H1 (cell line): Measurements from ENCODE around the gene SPACA4. TPM values are rescaled to one million over a fixed set of nuclear protein-coding genes. Genes with fewer than 3 reads are reported as not detected.

Experiments
- CTCF ChIA-PET: fragments of 300-600 bp; sonication (Branson Sonifier 250); formaldehyde crosslinking; loops from one replicate; lab custom pipeline; 2021; ENCODE audit not compliant: partially characterized antibody; lab: Charles Lee
- POLR2A ChIA-PET: fragments of 300-600 bp; sonication (Branson Sonifier 250); formaldehyde crosslinking; loops from one replicate; lab custom pipeline; 2021; ENCODE audit warnings: inconsistent platforms; ENCODE audit not compliant: partially characterized antibody; lab: Charles Lee
- DNase-seq, 2 experiments: peaks; one replicate each; pipeline versions ENCODE4 v3.0.0 to v3.0.0-alpha.2; 2010 to 2022; ENCODE audit warnings: low spot score in 2 of 2, low read depth in 1 of 2, mixed read lengths in 1 of 2
- FAIRE-seq: peaks from 2 replicates; lab custom pipeline; 2011; peaks lifted over from hg19 to GRCh38; lab: Jason Lieb, UNC
- H2AFZ ChIP-seq: 2 replicates; pipeline ENCODE4 v1.8.1; 2012; ENCODE audit warnings: low read length, inconsistent platforms
- H2AK5ac ChIP-seq: 2 replicates; pipeline ENCODE4 v1.6.1; 2013; ENCODE audit warnings: low read depth, low read length
- H2BK120ac ChIP-seq: replicated peaks from 2 replicates; pipeline ENCODE3; 2013; ENCODE audit warnings: low read depth, low read length, inconsistent platforms
- H2BK12ac ChIP-seq: 2 replicates; pipeline ENCODE4 v1.6.1; 2013; ENCODE audit warnings: low read depth, low read length
- H2BK15ac ChIP-seq: 2 replicates; pipeline ENCODE4 v1.6.1; 2013; ENCODE audit warnings: low read length
- H2BK20ac ChIP-seq: 2 replicates; pipeline ENCODE4 v1.6.1; 2013; ENCODE audit warnings: low read length
- H2BK5ac ChIP-seq: 2 replicates; pipeline ENCODE4 v1.6.1; 2013; ENCODE audit warnings: low read depth, low read length
- H3K14ac ChIP-seq: 2 replicates; pipeline ENCODE4 v1.6.1; 2013; ENCODE audit warnings: inconsistent platforms; ENCODE audit not compliant: insufficient read length
- H3K18ac ChIP-seq: 2 replicates; pipeline ENCODE4 v1.6.1; 2013; ENCODE audit warnings: low read length; ENCODE audit errors: extremely low read depth
- H3K23ac ChIP-seq: 2 replicates; pipeline ENCODE4 v1.6.1; 2013; ENCODE audit warnings: inconsistent platforms; ENCODE audit not compliant: insufficient read length
- H3K23me2 ChIP-seq: 2 replicates; pipeline ENCODE4 v1.6.1; 2013; ENCODE audit warnings: low read depth, low read length
- H3K27ac ChIP-seq: 2 replicates; pipeline ENCODE4 v1.6.1; 2011; ENCODE audit warnings: low read depth, low read length, inconsistent platforms
- H3K27me3 ChIP-seq, 4 experiments: replicated peaks in 1 of 4; 1 replicate in 1 of 4; 2 replicates in 3 of 4; pipeline versions ENCODE4 v1.6.1 to v1.8.1; 2011 to 2013; ENCODE audit warnings: low read length in 3 of 4, mild to moderate bottlenecking in 3 of 4, inconsistent platforms in 2 of 4, mixed read lengths in 2 of 4, moderate library complexity in 1 of 4; ENCODE audit not compliant: control insufficient read depth in 3 of 4, insufficient read depth in 3 of 4; ENCODE audit errors: extremely low read depth in 1 of 4
- H3K36me3 ChIP-seq, 4 experiments: 2 replicates each; pipeline versions ENCODE4 v1.6.1 to v1.8.1; 2011 to 2013; ENCODE audit warnings: mild to moderate bottlenecking in 4 of 4, low read length in 3 of 4, moderate library complexity in 2 of 4, control low read depth in 1 of 4, inconsistent platforms in 1 of 4; ENCODE audit not compliant: insufficient read depth in 4 of 4, control insufficient read depth in 2 of 4
- H3K4ac ChIP-seq: replicated peaks from 2 replicates; pipeline ENCODE3; 2013; ENCODE audit warnings: low read length, low read depth, mixed read lengths, inconsistent platforms; ENCODE audit not compliant: insufficient read length
- H3K4me1 ChIP-seq, 4 experiments: replicated peaks in 1 of 4; 1 replicate in 1 of 4; 2 replicates in 3 of 4; pipeline versions ENCODE4 v1.6.1 to v1.8.1; 2011 to 2013; ENCODE audit warnings: low read length in 3 of 4, inconsistent platforms in 2 of 4, mixed read lengths in 1 of 4; ENCODE audit not compliant: insufficient read depth in 4 of 4, control insufficient read depth in 3 of 4
- H3K4me2 ChIP-seq, 2 experiments: 2 replicates each; pipeline versions ENCODE4 v1.6.1 to v1.8.1; 2011 to 2013; ENCODE audit warnings: low read depth in 2 of 2, low read length in 2 of 2, control low read depth in 1 of 2, inconsistent platforms in 1 of 2, mild to moderate bottlenecking in 1 of 2; ENCODE audit not compliant: insufficient read depth in 1 of 2
- H3K4me3 ChIP-seq, 4 experiments: fragments of 200-600, 300-600 bp in 1 of 4; sonication (generic), shearing (Covaris generic), sonication (Bioruptor Twin) in 1 of 4; 2 replicates each; pipeline versions ENCODE4 v1.5.1 to v1.8.1; 2011 to 2016; ENCODE audit warnings: low read length in 4 of 4, low read depth in 3 of 4, control low read depth in 2 of 4, inconsistent platforms in 2 of 4, mild to moderate bottlenecking in 2 of 4, mixed read lengths in 1 of 4, moderate library complexity in 1 of 4; ENCODE audit not compliant: insufficient read depth in 2 of 4; ENCODE audit errors: extremely low read depth in 1 of 4
- H3K56ac ChIP-seq: replicated peaks from 2 replicates; pipeline ENCODE3; 2013; ENCODE audit warnings: low read depth, mild to moderate bottlenecking, mixed read lengths, low read length, inconsistent platforms; ENCODE audit not compliant: insufficient read length
- H3K79me1 ChIP-seq: 2 replicates; pipeline ENCODE4 v1.6.1; 2013; ENCODE audit warnings: low read depth, low read length, control low read depth
- H3K79me2 ChIP-seq, 2 experiments: 2 replicates each; pipeline versions ENCODE4 v1.6.1 to v1.8.1; 2012 to 2013; ENCODE audit warnings: low read length in 2 of 2, mild to moderate bottlenecking in 2 of 2, inconsistent platforms in 1 of 2; ENCODE audit not compliant: insufficient read depth in 2 of 2, control insufficient read depth in 1 of 2
- H3K9ac ChIP-seq, 4 experiments: replicated peaks in 1 of 4; 1 replicate in 1 of 4; 2 replicates in 3 of 4; pipeline versions ENCODE4 v1.6.1 to v1.8.1; 2011 to 2013; ENCODE audit warnings: low read depth in 3 of 4, low read length in 3 of 4, control low read depth in 2 of 4, mild to moderate bottlenecking in 2 of 4, moderate library complexity in 2 of 4, inconsistent platforms in 1 of 4; ENCODE audit errors: extremely low read depth in 1 of 4
- H3K9me3 ChIP-seq, 2 experiments: 2 replicates each; pipeline versions ENCODE4 v1.6.1 to v1.8.1; 2012 to 2013; ENCODE audit warnings: mild to moderate bottlenecking in 2 of 2, moderate library complexity in 2 of 2, control low read depth in 1 of 2, inconsistent platforms in 1 of 2, low read depth in 1 of 2, low read length in 1 of 2, mixed read lengths in 1 of 2; ENCODE audit not compliant: insufficient read depth in 2 of 2
- H4K20me1 ChIP-seq, 2 experiments: replicated peaks in 1 of 2; 2 replicates each; pipeline versions ENCODE3 to v1.8.1; 2011 to 2013; ENCODE audit warnings: inconsistent platforms in 2 of 2, low read length in 2 of 2, mild to moderate bottlenecking in 1 of 2; ENCODE audit not compliant: insufficient read depth in 2 of 2, control insufficient read depth in 1 of 2
- H4K5ac ChIP-seq: 2 replicates; pipeline ENCODE4 v1.6.1; 2013; ENCODE audit warnings: low read length, low read depth, mixed read lengths, inconsistent platforms; ENCODE audit not compliant: insufficient read length
- H4K8ac ChIP-seq: 2 replicates; pipeline ENCODE4 v1.8.0; 2013; ENCODE audit warnings: mild to moderate bottlenecking, moderate library complexity, low read length, inconsistent platforms; ENCODE audit not compliant: insufficient read depth; ENCODE audit errors: extremely low read depth
- H4K91ac ChIP-seq: replicated peaks from 2 replicates; pipeline ENCODE3; 2013; ENCODE audit warnings: low read length, mixed read lengths, inconsistent platforms; ENCODE audit not compliant: insufficient read length
- POLR2A ChIP-seq, 2 experiments: IDR thresholded peaks; 1 replicate in 1 of 2; 2 replicates in 1 of 2; pipeline ENCODE4 v1.6.1; 2011; ENCODE audit warnings: low read depth in 2 of 2, low read length in 2 of 2, mild to moderate bottlenecking in 2 of 2; ENCODE audit errors: control extremely low read depth in 1 of 2
- POLR2AphosphoS5 ChIP-seq: IDR thresholded peaks from 2 replicates; pipeline ENCODE4 v1.6.1; 2011; ENCODE audit warnings: low read depth, low read length
- RFX5 ChIP-seq: IDR thresholded peaks from 2 replicates; pipeline ENCODE4 v1.6.1; 2011; ENCODE audit warnings: low read depth, low read length, improper control_type of control experiment, borderline replicate concordance
- WGBS, 2 experiments: shearing (Covaris generic) in 1 of 2; methylation state at CpG; one replicate each; pipeline versions ENCODE4 v1.1.6 to v1.1.7; 2013 to 2015; ENCODE audit warnings: low lambda C conversion rate in 2 of 2, mixed read lengths in 2 of 2, inconsistent platforms in 1 of 2, low coverage in 1 of 2, missing lambda C conversion rate in 1 of 2; ENCODE audit not compliant: insufficient replicate concordance in 2 of 2, insufficient coverage in 1 of 2, insufficient read length in 1 of 2; ENCODE audit errors: extremely low coverage in 1 of 2, missing lambda C conversion rate in 1 of 2; 5-methylcytosine and 5-hydroxymethylcytosine counted together
- polyA plus RNA-seq, 7 experiments: library from polyadenylated mRNA; depleted of rRNA in 3 of 7; stranded (reverse) in 5 of 7; unstranded in 2 of 7; fragments of >200 nt in 5 of 7; fragments of 200-250 nt in 2 of 7; gene quantifications; 1 replicate in 5 of 7; 2 replicates in 1 of 7; 4 replicates in 1 of 7; pipeline versions ENCODE4 v1.2.1 to v1.2.3, GENCODE V29; 2011 to 2013; ENCODE audit warnings: missing spikeins in 2 of 7, mixed read lengths in 2 of 7
- total RNA-seq: library from RNA; stranded (reverse); fragmentation: NEBNext Ultra II Directional; extraction: Animal tissue kit (Norgen Biotek cat#: 25700); gene quantifications from 2 replicates; pipeline ENCODE4 v1.2.1, GENCODE V29; 2021

The SPACA4 gene
- total and polyA plus RNA-seq, 2 of the 8 experiments (the other 6 are each of a cell fraction or from before 2014, with no cell fraction given): not detected

- H3K27ac ChIP-seq: 0 out of 2 replicates have a peak overlapping the region, but pooled peaks have one; percentile 80
Measured at GRCh38 chr19:48616491-48617056, 10.0 kb downstream of the SPACA4 start.

More at GRCh38 chr19:48616491-48617056, 10.0 kb downstream of the SPACA4 start:
- TF ChIP-seq RFX5 (no peak), POLR2A (IDR thresholded peaks at IDR 0.05; ENCODE audit: control extremely low read depth in 1 of 2, low read depth in 2 of 2, low read length in 2 of 2) (0 out of 3 replicates have a peak, but pooled peaks of 1 of the 2 experiments have one; percentile 31), POLR2AphosphoS5 (peak; percentile 52; the same call in 1 of the 2 replicates)
- DNase-seq (no peak), FAIRE-seq (no peak)
- Histone ChIP-seq H3K56ac (no peak overlapping the region), H3K79me1 (peaks cover 4% of the 10 kb centered on the region; the same call in 1 of the 2 replicates), H3K23me2 (peaks cover 4% of the 10 kb centered on the region; the same call in 1 of the 2 replicates), H2BK20ac (no peak overlapping the region), H2AFZ (no peak overlapping the region), H2BK15ac (no peak overlapping the region), H3K14ac (no peak overlapping the region), H3K9me3 (no peaks in the 10 kb centered on the region), H2BK5ac (0 out of 2 replicates have a peak overlapping the region, but pooled peaks have one; percentile 3), H4K20me1 (peaks cover 25 to 39% of the 10 kb centered on the region in 2 experiments), H3K4me3 (peak overlapping the region in 3 of 4 experiments; percentile 93 to 97 (median 94); a peak in 3 of 8 replicates), H3K27me3 (no peaks in the 10 kb centered on the region), H3K36me3 (peaks cover 17 to 32% (median 21%) of the 10 kb centered on the region in 4 experiments), H3K23ac (no peak overlapping the region), H2BK120ac (no peak overlapping the region), H3K4me1 (peaks cover 3 to 45% (median 36%) of the 10 kb centered on the region in 4 experiments), H3K18ac (no peak overlapping the region), H4K91ac (no peak overlapping the region), H4K5ac (no peak overlapping the region), H2AK5ac (no peak overlapping the region), H3K79me2 (peaks cover 20 to 31% of the 10 kb centered on the region in 2 experiments), H3K4me2 (peak overlapping the region; percentile 64 to 84; a peak in 3 of 4 replicates), H4K8ac (no peak overlapping the region; the same call in 1 of the 2 replicates), H3K4ac (no peak overlapping the region), H2BK12ac (no peak overlapping the region), H3K9ac (peak overlapping the region in 2 of 4 experiments; percentile 13 to 24; a peak in 3 of 7 replicates)
- WGBS, 2 experiments: 90% methylated on average over 12 of the region's 12 CpGs; no CpG with 5 or more reads in 1 of the 2 experiments
- ChIA-PET POLR2A (interaction anchor here (0.6 to 30.9 kb wide), 23 partner anchors 4 to 228 kb away, joined by 3 to 788 read pairs (median 4); partner anchors contain the start of genes CA11, DBP, FAM83E and FUT2), CTCF (interaction anchor here (0.8 to 7.2 kb wide), 6 partner anchors 8 to 254 kb away, joined by 3 to 37 read pairs (median 6); partner anchors contain the start of gene SPACA4)
